ENCODE results near the gene ARHGAP22.

The ARHGAP22 gene

DNA sequence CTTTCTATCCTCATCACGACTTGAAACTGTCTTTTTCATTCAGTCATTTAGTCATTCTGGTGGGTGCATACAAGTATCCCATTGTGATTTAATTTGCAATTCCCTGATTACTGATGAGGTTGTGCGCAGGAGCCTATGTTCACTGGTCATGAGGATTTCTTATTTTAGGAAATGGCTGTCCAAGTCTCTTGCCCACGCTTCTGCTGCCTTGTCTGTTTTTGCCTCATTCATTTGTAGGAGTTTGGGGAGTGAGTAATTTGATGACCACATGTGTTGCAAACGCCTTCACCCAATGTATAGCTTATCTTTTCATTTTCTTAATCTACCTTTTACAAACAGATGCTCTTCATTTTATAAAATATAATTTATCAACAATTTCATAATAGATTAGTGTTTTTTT, 127.3 kb downstream of the ARHGAP22 start:
- no peak for DNase-seq (ENCODE audit: low read depth)

DNA sequence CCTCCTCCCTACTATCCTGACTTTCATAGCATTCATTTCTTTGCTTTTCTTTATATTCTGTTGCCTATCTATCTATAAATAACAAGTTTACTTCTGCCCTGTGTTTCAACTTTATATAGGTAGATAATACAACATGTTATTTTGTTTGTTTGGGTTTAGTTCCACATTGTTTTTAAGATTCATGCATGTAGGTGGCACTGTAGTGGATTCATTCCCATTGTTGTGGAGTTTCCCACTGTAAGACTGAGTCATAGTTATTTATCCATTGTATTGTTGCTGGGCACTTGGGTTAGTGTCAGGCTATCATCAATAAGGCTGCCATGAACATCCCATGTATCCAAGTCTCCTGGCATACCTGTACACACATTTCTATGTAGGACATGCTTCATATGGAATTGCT, 127.7 kb downstream of the ARHGAP22 start:
- no peak for DNase-seq (ENCODE audit: low read depth)

DNA sequence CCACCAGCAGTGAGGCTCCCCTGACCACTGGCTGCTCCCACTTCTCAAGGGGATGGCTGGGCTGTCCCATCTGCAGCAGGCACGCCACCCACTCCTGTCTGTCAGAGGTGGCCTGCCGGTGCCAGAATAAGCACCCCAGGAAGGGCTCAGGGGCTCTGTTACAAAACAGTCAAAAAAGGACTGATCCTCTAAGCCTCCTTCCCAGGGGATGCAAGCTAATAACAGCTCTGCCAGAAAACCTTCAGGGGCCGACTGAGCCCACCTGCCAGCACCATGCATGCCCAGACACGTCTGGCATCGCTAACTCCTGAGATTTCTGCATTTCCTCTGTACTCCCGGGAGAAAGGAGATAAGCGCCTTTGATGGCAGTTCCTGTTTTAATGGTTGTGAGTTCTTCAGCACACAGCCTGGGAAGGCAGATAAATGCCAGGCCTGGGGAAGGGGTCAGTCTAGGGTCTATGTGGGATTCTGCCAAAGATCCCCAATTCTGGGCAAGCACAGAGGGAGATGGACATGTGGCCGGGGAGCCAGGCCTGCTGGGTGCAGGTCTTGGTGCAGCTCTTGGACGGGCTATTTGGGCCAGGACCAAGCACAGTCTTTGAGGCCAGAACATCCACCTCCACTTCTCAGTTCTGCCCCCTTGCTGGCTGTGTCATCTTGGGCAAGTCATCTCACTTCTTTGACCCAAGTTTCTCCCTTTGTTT, 128.4 kb downstream of the ARHGAP22 start:
- DNase-seq (ENCODE audit: low read depth) = no peak

DNA sequence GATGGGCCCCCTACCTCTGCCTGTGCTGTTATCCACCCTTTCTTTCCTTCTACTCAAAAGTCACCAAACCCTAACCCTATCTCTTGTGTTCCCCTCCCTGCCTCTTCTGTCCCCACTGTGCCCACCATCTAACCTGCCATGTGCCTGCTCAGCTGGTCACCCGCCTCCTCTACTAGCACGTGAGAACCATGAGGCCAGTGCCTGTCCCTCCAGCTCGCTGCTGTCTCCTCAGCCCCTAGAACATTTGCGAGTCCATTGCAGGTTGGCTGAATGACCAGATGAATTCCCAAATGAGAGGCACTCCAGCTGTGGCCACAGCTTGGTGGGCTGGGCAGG, 129.0 kb downstream of the ARHGAP22 start:
- no peak for DNase-seq (ENCODE audit: low read depth)

DNA sequence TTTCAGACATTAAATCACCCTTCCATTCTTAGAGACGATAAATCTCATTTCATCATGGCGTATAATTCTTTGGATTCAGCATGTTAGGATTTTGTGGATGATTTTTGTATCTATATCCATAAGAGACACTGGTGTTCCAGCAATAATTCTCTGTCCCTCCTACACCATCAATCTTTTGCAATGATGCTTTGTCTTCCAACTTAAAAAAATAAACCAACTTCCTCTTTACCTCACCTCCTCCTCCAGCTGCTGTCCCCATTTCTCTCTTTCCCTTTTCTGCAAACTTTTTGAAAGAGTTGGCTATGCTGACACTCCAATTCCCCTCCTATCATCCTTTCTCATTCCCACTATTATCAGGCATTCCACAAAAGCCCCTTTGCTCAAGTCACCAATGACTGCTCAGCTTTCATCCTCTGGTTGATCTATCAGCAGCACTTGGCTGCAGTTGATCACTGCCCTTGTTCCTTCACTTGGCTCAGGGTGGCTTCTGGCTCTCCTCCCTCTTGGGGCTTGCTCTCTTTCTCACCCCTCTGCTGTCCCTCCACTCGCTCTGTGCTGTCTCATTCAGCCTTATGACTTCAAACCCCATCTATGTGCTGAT, 130.0 kb downstream of the ARHGAP22 start:
- no peak for DNase-seq (ENCODE audit: low read depth)

DNA sequence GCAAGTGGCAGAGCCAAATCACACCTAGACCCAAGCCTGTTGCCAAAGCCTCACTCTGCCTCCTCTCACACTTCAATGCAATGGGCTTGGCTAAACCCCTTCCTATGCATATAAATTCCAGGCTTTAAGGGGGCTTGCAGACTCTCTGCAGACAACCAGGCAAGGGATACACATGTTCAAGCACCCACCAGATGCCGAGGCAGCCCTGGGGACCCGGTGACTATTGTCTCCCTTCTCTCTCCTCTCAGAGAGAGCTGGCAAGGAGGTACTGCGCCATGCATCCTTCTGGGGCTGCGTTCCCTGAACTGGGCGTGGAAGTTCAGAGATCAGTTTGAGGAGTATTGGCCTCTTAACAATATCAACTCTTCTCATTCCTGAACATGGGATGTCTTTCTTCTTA, 131.2 kb downstream of the ARHGAP22 start:
- DNase-seq (ENCODE audit: low read depth) = no peak

DNA sequence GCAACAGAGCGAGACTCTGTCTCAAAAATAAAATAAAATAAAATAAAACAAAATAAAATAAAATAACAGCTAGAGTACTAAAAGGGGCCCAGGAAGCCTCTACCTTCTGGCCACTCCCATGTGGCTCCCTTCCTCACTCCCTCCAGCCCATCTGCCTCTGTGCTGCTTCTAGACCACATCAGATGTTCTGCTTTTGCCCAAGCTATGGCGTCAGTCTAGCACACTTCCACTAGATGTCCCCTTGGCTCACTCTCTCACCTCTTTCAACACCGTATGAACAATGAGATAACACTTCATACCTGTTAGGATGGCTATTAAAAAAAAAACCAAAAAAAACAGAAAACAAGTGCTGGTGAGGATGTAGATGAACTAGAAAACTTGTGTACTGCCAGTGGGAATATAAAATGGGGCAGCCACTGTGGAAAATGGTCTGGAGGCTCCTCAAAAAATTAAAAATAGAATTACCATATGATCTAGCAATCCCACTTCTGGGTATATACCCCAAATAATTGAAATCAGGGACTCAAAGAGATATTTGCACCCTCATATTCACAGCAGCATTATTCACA, 132.3 kb downstream of the ARHGAP22 start:
- no peak for DNase-seq (ENCODE audit: low read depth)

DNA sequence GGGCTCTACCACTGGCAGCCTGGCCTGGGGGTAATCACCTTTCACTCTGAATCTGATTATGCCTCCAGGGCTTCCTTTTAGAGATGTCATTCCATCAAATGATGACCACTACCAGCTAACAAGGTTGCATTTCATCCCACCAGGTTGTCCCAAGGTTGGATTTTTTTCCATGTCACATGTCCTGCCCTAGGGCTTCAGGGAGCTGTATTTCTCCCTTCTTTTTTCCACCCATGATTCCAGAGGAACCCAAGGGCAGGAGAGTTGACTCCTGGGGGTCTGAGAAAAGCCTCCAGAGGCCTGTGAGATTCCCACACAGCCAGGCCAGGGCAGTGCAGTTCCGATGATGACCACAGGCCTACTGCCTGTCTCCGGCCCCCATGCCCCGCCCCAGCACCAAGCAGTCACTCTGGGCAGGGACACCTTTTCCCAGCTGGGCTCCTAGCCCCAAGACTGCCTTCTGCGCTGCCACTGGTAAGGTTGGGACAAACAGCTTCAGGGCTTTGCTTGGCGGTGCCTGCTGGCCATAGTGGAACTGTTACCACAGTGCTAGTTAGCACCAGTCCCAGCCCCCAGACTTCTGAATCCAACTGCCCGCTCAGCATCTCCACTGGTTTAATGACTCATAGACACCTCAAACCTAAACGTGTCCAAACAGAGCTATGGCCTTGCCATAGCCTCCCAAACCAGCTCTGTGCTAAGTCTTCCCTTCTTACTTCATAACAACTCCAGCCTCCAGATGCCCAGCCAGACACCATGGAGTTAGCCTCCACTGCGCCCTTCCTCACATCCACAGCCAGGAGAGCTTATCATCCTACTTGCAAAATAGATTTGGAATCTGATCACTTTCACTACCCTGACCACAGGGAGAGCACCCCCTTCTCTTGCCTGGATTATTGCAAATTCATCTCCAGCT, 133.7 kb downstream of the ARHGAP22 start:
- no peak for DNase-seq (ENCODE audit: low read depth)

DNA sequence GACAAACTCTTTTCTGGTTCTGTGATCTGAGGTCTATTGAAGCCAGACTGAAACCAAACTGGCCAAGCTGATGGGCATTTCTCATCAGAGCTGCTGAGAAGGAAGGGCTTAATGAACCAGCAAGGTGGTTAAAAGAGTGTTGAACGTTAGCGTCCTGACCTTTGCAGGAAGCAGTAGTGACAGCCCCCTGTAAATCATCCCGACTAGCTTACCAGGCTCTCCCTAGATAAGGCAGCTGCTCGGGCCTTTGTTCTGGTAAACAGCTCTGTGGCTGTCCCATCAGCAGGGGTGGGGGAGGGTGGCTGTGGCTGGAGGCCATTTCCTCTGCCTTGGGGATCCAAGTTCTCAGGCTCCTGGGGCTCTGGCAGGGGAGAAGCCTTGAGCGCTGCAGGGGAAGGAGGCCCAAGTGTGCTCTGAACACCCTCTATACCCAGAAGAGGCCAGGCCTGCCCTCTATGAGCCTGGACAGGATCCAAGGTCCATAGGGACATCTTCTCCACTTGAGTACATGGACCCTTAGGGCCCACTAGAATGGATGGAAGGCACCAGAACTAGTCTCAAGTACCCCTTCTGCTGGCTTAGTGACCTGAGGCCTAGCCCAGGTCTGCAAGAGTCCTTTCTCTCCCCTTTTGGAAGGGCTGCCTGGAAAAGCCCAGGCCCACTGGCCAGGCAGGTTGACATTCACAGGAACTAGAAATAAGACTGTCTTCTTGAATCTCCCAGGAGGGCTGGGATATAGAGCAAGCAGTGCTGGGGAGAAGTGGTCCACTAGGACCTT, 134.6 kb downstream of the ARHGAP22 start:
- no peak for DNase-seq (ENCODE audit: low read depth)

DNA sequence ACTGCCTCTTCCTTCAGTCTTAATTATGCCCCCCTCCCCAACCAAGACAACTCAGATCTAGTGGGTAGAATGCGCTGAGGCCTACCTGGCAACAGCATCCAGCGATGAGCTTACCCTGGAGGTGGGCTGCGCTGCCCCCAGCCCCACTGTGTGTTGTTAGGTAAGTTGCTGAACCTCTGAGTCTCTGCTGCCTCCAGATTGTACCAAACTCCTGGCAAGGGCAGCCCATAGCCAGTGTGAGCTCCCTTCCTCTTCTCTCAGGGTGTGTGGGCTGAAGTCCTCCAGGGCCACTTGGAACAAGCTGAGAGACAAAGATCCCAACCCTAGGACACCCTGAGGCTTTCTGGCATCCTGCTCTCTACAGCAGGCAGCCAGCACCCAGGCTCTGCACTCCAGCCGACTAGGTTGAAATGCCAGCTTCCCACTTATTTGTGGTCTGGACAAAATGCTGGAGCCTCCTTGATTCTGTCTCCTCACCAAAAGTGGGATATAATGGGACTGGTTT, 135.3 kb downstream of the ARHGAP22 start:
- no peak for DNase-seq (ENCODE audit: low read depth)

DNA sequence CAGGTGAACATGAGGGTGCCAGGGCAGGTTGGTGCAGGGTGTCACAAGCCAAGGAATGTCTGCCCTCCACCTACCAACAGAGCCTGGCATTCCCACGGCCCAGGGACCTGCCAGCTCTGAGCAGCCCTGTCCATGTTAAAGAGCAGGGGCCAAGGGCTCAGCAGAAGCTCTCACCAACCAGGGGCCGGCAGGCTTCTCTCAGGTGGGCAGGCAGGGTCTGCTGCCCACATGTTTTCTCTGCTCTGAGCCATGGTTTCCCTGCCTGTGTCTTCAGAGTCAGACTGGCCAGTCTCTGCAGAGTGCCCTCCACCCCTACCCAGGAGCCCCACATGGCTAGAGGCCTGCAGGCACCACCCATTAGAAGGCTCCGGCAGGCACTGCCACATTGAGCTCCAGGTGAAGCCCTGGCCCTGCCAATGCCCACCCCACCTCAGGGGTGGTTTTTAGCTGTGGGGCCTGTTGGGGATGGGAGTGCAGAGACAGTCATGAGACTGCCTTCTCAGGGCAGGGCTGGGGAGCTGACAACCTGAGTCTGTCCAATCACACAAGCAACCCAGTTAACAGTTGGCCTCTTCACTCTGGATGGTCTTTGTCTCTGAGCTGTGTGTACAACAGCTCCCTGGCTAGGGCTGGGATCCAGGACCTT, 135.9 kb downstream of the ARHGAP22 start:
- no peak for DNase-seq (ENCODE audit: low read depth)

DNA sequence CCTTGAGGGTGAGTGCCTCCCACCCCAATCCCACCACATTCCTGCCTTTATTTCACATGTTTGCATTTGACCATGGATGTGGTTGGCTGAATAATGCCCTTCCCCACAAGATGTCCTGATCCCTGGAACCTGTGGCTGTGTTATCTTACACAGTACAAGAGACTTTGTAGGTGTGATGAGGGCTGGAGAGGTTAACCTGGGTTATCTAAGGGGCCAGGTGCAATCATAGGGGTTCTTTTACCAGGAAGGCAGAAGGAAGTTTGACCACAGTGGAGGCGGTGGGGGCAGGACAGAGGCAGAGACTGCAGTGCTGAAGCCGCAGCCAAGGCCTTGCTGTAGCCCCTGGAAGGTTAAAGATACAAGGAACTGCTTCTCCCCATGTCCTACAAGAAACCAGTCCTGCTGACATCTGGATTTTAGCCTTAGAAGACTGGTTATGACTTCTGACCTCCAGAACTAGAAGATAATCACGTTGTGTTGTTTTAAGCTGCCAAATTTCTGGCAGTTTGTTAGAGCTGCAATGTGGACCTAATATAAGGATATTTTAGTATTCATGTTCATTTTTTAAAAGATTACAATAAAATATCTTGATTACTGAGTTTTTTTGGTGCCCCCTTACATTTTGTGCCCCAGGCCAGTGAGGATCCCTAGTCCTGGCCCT, 136.6 kb downstream of the ARHGAP22 start:
- no peak for DNase-seq (ENCODE audit: low read depth)

DNA sequence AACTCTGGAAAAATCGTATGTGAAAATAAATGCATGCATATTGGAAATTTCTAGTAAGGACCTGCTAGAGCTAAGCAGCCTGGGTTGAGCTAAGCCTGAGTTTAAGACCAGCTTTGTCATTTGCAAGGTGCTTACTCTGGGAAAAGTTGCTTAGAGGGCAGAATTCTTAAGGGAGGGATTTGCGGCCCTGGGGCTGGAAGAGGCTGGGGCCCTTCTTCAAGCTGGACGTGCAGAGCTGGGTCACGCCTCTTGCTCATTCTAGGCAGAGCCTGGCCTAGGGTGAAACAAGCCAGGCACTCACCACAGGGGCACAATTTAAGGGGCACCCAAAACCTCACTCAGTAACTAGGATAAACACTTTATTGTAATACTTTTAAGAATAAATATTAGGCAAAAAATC, 137.2 kb downstream of the ARHGAP22 start:
- no peak for DNase-seq (ENCODE audit: low read depth)

DNA sequence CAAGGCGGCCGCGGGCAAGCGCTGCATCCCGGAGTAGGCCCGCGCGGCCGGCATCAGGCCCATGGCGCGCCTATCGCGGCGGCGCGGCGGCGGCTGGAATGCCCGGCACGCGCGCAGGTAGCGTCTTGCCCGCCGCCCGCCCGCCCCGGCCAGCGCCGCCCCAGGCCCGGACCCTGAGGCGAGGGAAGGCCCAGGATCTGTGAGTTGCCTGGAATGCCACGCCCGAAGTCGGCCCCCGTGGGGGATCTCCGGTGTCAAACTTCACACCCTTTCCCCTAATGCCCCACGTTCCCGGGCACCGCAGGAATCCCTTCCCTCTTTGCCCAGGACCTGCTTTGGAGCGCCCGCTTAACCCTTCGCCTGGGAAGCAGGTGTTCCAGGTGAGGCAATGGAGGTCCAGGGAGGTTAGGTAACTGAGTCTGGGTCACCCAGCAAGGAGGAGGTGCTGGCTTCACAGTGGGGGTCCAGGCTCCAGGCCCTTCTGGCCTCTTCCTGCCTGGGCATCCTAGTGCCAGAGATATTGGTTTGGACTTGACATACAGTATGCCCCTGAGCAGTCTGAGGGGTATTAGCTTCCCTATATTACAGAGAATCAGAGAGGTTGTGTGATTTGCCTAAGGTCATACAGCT, 138.1 kb downstream of the ARHGAP22 start:
- DNase-seq (ENCODE audit: low read depth) = no peak

DNA sequence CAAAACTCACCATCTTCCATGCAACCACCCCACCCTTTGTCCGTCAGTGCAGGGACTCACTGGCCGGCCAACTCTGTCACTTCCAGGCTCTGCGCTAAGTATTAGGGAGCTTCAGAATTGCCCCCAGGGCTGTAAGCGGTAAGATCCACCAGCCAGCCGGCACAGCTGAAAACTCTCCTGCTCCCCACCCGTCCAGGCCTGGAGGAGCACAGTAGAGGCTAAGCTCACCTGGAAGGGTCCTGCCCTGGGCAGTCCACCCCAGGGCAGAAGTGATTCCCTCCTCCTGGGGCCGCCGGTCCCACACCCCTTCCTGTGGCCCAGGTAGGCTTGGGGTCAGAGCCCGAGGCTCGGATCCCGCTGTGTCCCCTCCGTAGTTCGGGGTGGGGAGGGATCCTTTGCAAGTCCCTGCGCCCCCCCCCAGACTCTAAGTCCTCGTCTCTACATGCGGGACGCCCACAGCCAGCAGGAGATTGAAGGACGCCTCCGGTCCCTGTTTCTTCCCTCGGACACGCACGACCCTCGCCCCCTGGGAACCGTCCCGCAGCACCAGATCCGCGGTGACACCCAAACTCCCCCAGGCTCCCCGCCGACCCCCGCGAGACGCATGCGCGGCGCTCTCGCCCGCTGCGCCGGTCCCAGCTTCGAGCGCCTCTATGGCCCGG, 138.9 kb downstream of the ARHGAP22 start:
- no peak for DNase-seq (ENCODE audit: low read depth)

DNA sequence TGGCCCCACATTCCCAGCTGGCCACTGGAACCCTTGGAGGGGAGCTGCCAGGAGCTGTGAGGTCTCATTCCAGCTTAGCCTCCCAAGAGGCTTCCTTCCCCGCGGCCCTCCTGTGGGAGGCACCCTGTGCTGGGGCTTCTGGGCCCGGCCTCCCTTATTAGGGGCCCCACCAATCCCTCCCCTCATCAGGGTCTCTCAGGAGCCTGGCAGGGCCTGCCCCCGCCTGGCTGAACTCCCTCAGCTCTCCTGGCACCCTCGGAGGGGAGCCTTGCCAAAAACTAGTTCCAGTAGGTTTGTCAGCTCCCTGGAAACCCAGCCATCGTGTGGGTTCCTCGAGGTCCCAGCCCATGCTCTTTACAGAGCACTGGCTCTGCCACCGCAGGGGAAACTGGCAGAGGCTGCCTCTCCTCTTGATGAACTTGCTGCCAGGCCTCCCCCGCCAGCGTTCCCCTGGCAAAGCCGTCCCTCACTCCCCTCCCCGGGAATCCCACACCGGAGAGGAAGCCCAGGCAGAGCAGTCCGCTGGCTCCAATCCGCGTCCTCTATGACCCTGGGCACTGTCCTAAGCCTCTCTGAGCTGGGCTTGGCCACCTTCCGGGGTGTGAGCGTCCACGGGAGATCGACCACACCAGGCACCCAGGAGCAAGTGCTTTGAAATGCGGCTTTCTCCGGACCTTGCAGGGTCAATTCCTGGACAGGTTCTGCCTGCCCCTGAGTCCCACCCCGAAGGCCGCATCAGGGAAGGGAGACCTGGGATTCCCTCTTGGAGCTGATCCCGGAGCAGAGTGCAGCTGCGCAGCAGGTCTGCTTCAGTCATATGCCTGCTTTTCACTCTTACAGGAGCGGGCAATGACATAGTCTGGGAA, 139.8 kb downstream of the ARHGAP22 start:
- DNase-seq (ENCODE audit: low read depth) = no peak

DNA sequence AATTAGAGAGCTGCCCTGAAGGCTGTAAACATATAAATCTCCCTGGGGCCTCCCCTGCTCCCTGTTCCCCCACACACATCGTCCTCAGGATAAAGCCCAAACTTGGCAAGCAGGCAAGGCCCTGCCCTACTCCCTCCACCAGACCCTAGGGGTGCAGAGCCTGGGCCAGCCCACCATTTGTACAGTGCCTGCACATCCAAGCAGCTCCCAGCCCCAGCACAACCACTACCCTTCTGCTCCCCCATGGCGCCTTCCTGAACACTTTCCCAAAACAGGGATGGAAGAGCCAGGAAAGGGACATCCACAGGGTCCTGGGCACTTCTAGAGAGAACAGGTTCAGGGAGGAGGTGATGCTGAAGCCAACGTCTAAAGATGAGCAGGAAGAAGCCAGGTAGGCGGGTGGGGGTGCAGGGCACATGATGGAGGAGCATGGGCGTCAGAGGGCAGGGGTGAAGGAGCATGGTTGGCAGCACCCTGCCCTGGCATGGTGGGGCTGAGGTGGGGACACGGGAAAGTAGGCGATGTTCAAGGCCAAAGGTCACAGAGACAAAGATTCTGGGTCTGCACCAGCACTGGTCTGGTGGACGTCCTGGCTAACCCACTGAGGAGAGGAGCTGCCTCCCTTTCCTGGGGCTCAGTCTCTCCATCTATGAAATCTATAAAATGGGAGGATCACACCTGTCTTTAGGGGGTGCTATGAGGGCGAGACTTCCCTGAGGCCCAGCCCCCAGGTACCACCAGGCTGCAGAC, 140.6 kb downstream of the ARHGAP22 start:
- no peak for DNase-seq (ENCODE audit: low read depth)

Measured in stimulated activated CD8-positive, alpha-beta memory T cell treated with anti-CD3 and anti-CD28 coated beads, Interleukin-12 subunit alpha, Interleukin-12 subunit beta, amount 100 ng/mL, for 1 hour (primary cell).